ENCODE data around the gene MAD2L1BP.
A peak's percentile ranks its signal among the peaks of the same experiment; 100 is the strongest.
"Not testable (repeated sequence)": the region's sequence is repeated elsewhere in the genome, so short reads cannot be mapped to it uniquely, and the experiment has no call there.

Gene MAD2L1BP

DNA sequence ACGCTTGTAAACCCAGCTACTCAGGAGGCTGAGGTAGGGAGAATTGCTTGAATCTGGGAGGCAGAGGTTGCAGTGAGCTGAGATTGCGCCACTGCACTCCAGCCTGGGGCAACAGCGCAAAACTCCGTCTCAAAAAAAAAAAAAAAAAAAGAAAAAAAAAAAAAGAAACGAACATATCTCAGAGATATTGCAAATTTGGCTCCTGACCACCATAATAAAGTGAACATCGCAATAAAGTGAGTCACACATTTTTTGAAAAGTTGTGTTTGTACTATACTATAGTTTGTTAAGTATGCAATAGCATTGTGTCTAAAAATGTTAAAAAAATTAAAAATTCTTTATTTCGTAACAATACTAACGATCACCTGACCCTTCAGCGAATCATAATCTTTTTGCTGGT lies 22.5 kb downstream of the MAD2L1BP start:
- Histone ChIP-seq H3K4me1 (ENCODE audit: control insufficient read depth, insufficient read depth, low read depth, low read length) (no peaks in the 10 kb centered on the region), H3K79me1 (replicated peaks; ENCODE audit: low read length, poor library complexity, severe bottlenecking) (no peaks in the 10 kb centered on the region), H3K18ac (ENCODE audit: low read depth in 1 of 2, low read length in 2 of 2) (no peak overlapping the region), H2BK120ac (ENCODE audit: low read depth, low read length) (no peak overlapping the region), H4K91ac (ENCODE audit: low read length) (no peak overlapping the region), H2BK15ac (ENCODE audit: low read depth, poor library complexity, severe bottlenecking) (no peak overlapping the region), H2AFZ (ENCODE audit: low read depth, low read length) (no peak overlapping the region), H2BK12ac (ENCODE audit: low read length in 2 of 2) (no peak overlapping the region), H3K27ac (ENCODE audit: low read length, poor library complexity, severe bottlenecking) (no peak overlapping the region), H3K4me3 (ENCODE audit: insufficient read depth in 1 of 2, low read depth in 1 of 2, low read length in 2 of 2) (no peak overlapping the region), H3K4ac (ENCODE audit: low read depth in 1 of 2, low read length in 2 of 2) (no peak overlapping the region), H3K23ac (ENCODE audit: low read length in 2 of 2) (no peak overlapping the region), H4K8ac (ENCODE audit: low read length) (no peak overlapping the region), H3K4me2 (ENCODE audit: low read length, poor library complexity, severe bottlenecking) (no peak overlapping the region), H2AK5ac (ENCODE audit: low read length, severe bottlenecking) (no peak overlapping the region), H2BK5ac (ENCODE audit: low read depth, low read length, poor library complexity, severe bottlenecking) (no peak overlapping the region), H3K36me3 (ENCODE audit: control insufficient read depth in 1 of 2, insufficient read depth in 2 of 2, low read depth in 1 of 2, low read length in 2 of 2) (no peaks in the 10 kb centered on the region), H3K9ac (ENCODE audit: low read length) (no peak overlapping the region), H3K9me3 (ENCODE audit: control insufficient read depth, low read length) (peaks cover 4% of the 10 kb centered on the region), H3K14ac (ENCODE audit: low read length in 2 of 2) (no peak overlapping the region), H3K27me3 (ENCODE audit: control insufficient read depth in 1 of 2, insufficient read depth in 1 of 2, low read length in 2 of 2) (no peaks in the 10 kb centered on the region)
- no peak for DNase-seq
- WGBS, result 96% methylated on average over 4 of the region's 9 CpGs

DNA sequence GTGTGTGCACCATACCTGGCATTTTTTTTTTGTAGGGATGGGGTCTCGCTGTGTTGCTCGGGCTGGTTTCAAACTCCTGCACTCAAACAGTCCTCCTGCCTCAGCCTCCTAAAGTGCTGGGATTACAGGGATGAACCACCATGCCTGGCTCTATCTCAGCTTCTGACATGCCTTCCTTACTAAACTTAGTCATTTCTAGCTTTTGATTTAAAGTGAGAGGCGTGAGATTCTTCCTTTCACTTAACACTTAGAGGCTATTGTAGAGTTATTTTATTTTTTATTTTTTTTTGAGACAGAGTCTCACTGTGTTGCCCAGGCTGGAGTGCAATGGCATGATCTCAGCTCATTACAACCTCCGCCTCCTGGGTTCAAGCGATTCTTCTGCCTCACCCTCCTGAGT lies 27.3 kb downstream of the MAD2L1BP start:
- peaks cover 14% of the 10 kb centered on the region for H3K4me1 ChIP-seq (ENCODE audit: control insufficient read depth, insufficient read depth, low read depth, low read length)
- not testable (repeated sequence) for H3K23ac ChIP-seq (ENCODE audit: low read length in 2 of 2); H3K27me3 ChIP-seq (ENCODE audit: control insufficient read depth in 1 of 2, insufficient read depth in 1 of 2, low read length in 2 of 2); H2BK12ac ChIP-seq (ENCODE audit: low read length in 2 of 2); H3K18ac ChIP-seq (ENCODE audit: low read depth in 1 of 2, low read length in 2 of 2); H3K4me2 ChIP-seq (ENCODE audit: low read length, poor library complexity, severe bottlenecking); H2BK120ac ChIP-seq (ENCODE audit: low read depth, low read length); H3K14ac ChIP-seq (ENCODE audit: low read length in 2 of 2); H4K8ac ChIP-seq (ENCODE audit: low read length); H3K9ac ChIP-seq (ENCODE audit: low read length); H2BK15ac ChIP-seq (ENCODE audit: low read depth, poor library complexity, severe bottlenecking); H3K4ac ChIP-seq (ENCODE audit: low read depth in 1 of 2, low read length in 2 of 2); H4K91ac ChIP-seq (ENCODE audit: low read length); H3K27ac ChIP-seq (ENCODE audit: low read length, poor library complexity, severe bottlenecking); H3K9me3 ChIP-seq (ENCODE audit: control insufficient read depth, low read length); DNase-seq; H2BK5ac ChIP-seq (ENCODE audit: low read depth, low read length, poor library complexity, severe bottlenecking); H3K79me1 ChIP-seq (replicated peaks; ENCODE audit: low read length, poor library complexity, severe bottlenecking); H2AK5ac ChIP-seq (ENCODE audit: low read length, severe bottlenecking); H3K4me3 ChIP-seq (ENCODE audit: insufficient read depth in 1 of 2, low read depth in 1 of 2, low read length in 2 of 2); H2AFZ ChIP-seq (ENCODE audit: low read depth, low read length); H3K36me3 ChIP-seq (ENCODE audit: control insufficient read depth in 1 of 2, insufficient read depth in 2 of 2, low read depth in 1 of 2, low read length in 2 of 2)
- WGBS, result 97% methylated on average over 3 of the region's 5 CpGs

- WGBS, result 84% methylated on average over 1 of the region's 1 CpG
- Histone ChIP-seq H3K36me3 (ENCODE audit: control insufficient read depth in 1 of 2, insufficient read depth in 2 of 2, low read depth in 1 of 2, low read length in 2 of 2) (peaks cover 1 to 3% of the 10 kb centered on the region in 2 experiments), H2BK5ac (ENCODE audit: low read depth, low read length, poor library complexity, severe bottlenecking) (no peak overlapping the region), H4K8ac (ENCODE audit: low read length) (no peak overlapping the region), H2BK15ac (ENCODE audit: low read depth, poor library complexity, severe bottlenecking) (no peak overlapping the region), H3K23ac (ENCODE audit: low read length in 2 of 2) (no peak overlapping the region), H3K27me3 (ENCODE audit: control insufficient read depth in 1 of 2, insufficient read depth in 1 of 2, low read length in 2 of 2) (peaks cover 2 to 5% of the 10 kb centered on the region in 2 experiments), H3K18ac (ENCODE audit: low read depth in 1 of 2, low read length in 2 of 2) (no peak overlapping the region), H2AK5ac (ENCODE audit: low read length, severe bottlenecking) (no peak overlapping the region), H4K91ac (ENCODE audit: low read length) (no peak overlapping the region), H2AFZ (ENCODE audit: low read depth, low read length) (no peak overlapping the region), H3K79me1 (replicated peaks; ENCODE audit: low read length, poor library complexity, severe bottlenecking) (no peaks in the 10 kb centered on the region), H3K4me1 (ENCODE audit: control insufficient read depth, insufficient read depth, low read depth, low read length) (peaks cover 22% of the 10 kb centered on the region), H3K4me3 (ENCODE audit: insufficient read depth in 1 of 2, low read depth in 1 of 2, low read length in 2 of 2) (no peak overlapping the region), H2BK120ac (ENCODE audit: low read depth, low read length) (no peak overlapping the region), H2BK12ac (ENCODE audit: low read length in 2 of 2) (no peak overlapping the region), H3K9me3 (ENCODE audit: control insufficient read depth, low read length) (peaks cover 4% of the 10 kb centered on the region), H3K4me2 (ENCODE audit: low read length, poor library complexity, severe bottlenecking) (no peak overlapping the region), H3K14ac (ENCODE audit: low read length in 2 of 2) (no peak overlapping the region), H3K4ac (ENCODE audit: low read depth in 1 of 2, low read length in 2 of 2) (no peak overlapping the region), H3K27ac (ENCODE audit: low read length, poor library complexity, severe bottlenecking) (no peak overlapping the region), H3K9ac (ENCODE audit: low read length) (no peak overlapping the region)
- DNase-seq, result no peak
Observed at GRCh38 chr6:43665376-43665775, 29.7 kb downstream of the MAD2L1BP start.

DNA sequence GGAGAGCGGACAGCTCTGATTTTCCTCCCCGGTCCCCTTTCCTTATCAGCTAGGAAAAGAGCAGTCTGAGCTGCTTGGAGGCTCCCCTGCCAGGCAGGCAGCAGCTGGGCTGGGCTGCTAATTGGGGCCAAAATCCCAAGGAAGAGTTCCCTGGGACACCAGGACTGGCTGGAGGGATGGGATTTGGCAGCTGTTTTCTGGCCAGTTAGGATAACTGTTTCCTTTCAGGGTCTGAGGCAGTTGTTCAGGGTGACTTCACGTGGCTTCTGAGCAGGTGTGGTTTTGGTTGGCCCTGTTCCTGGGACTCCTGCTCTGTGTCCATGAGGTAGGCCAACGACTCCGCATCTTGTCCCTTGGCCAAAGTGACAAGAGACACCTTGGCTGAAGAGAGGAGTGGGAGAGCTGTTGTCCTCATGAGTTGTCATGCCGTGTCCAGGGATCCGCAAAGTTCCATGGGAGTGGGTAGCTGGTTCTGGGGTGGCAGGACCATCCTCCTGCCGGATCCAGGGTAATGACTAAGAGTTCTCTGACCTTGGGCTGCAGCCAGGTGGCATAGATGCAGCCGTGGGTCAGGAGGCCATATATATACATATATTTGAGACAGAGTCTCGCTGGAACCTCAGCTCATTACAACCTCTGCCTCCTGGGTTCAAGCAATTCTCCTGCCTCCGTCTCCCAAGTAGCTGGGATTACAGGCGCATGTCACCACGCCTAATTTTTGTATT lies 30.7 kb downstream of the MAD2L1BP start:
- no peaks in the 10 kb centered on the region for H3K79me1 ChIP-seq (replicated peaks; ENCODE audit: low read length, poor library complexity, severe bottlenecking)
- no peak overlapping the region for H4K8ac ChIP-seq (ENCODE audit: low read length)
- 80% methylated on average over 11 of the region's 13 CpGs for WGBS
- no peak overlapping the region for H2AK5ac ChIP-seq (ENCODE audit: low read length, severe bottlenecking)
- H3K4me1 ChIP-seq (ENCODE audit: control insufficient read depth, insufficient read depth, low read depth, low read length), result peaks cover 22% of the 10 kb centered on the region
- H3K4me2 ChIP-seq (ENCODE audit: low read length, poor library complexity, severe bottlenecking), result no peak overlapping the region
- peak overlapping the region; percentile 38 for H2BK120ac ChIP-seq (ENCODE audit: low read depth, low read length)
- H2AFZ ChIP-seq (ENCODE audit: low read depth, low read length), result no peak overlapping the region
- H3K9ac ChIP-seq (ENCODE audit: low read length), result no peak overlapping the region
- peaks cover 11 to 13% of the 10 kb centered on the region in 2 experiments for H3K36me3 ChIP-seq (ENCODE audit: control insufficient read depth in 1 of 2, insufficient read depth in 2 of 2, low read depth in 1 of 2, low read length in 2 of 2)
- H3K27me3 ChIP-seq (ENCODE audit: control insufficient read depth in 1 of 2, insufficient read depth in 1 of 2, low read length in 2 of 2), result peaks cover 2 to 5% of the 10 kb centered on the region in 2 experiments
- DNase-seq, result no peak
- H3K23ac ChIP-seq (ENCODE audit: low read length in 2 of 2), result no peak overlapping the region
- H3K18ac ChIP-seq (ENCODE audit: low read depth in 1 of 2, low read length in 2 of 2), result no peak overlapping the region
- H2BK15ac ChIP-seq (ENCODE audit: low read depth, poor library complexity, severe bottlenecking), result no peak overlapping the region
- no peak overlapping the region for H3K4me3 ChIP-seq (ENCODE audit: insufficient read depth in 1 of 2, low read depth in 1 of 2, low read length in 2 of 2)
- no peaks in the 10 kb centered on the region for H3K9me3 ChIP-seq (ENCODE audit: control insufficient read depth, low read length)
- H2BK5ac ChIP-seq (ENCODE audit: low read depth, low read length, poor library complexity, severe bottlenecking), result no peak overlapping the region
- no peak overlapping the region for H3K4ac ChIP-seq (ENCODE audit: low read depth in 1 of 2, low read length in 2 of 2)
- H4K91ac ChIP-seq (ENCODE audit: low read length), result no peak overlapping the region
- no peak overlapping the region for H2BK12ac ChIP-seq (ENCODE audit: low read length in 2 of 2)
- H3K14ac ChIP-seq (ENCODE audit: low read length in 2 of 2), result no peak overlapping the region
- H3K27ac ChIP-seq (ENCODE audit: low read length, poor library complexity, severe bottlenecking), result no peak overlapping the region
